ENCODE data around the gene PKP1.

Gene PKP1

GRCh38 chr1:201336711-201337450 is 53.6 kb downstream of the PKP1 start:
- Histone ChIP-seq H4K20me1 (ENCODE audit: insufficient read depth, low read length) (no peaks in the 10 kb centered on the region), H3K4me3 (ENCODE audit: low read length) (no peak overlapping the region), H3K27ac (ENCODE audit: low read length) (no peak overlapping the region), H3K4me1 (ENCODE audit: low read length) (no peaks in the 10 kb centered on the region), H3K36me3 (replicated peaks; ENCODE audit: insufficient read depth, low read length) (no peaks in the 10 kb centered on the region), H2AFZ (ENCODE audit: low read length) (no peak overlapping the region), H3K9ac (ENCODE audit: low read length) (no peak overlapping the region), H3F3A (ENCODE audit: insufficient read depth, low read length) (no peaks in the 10 kb centered on the region), H3K27me3 (replicated peaks; ENCODE audit: insufficient read depth, low read length) (no peaks in the 10 kb centered on the region), H3K9me2 (replicated peaks; ENCODE audit: insufficient read depth, low read length) (no peaks in the 10 kb centered on the region), H3K79me2 (ENCODE audit: low read length) (no peaks in the 10 kb centered on the region), H3K4me2 (ENCODE audit: low read depth, low read length) (no peak overlapping the region), H3K9me3 (replicated peaks; ENCODE audit: insufficient read depth, low read length) (no peaks in the 10 kb centered on the region)
- no peak for TF ChIP-seq EZH2phosphoT487 (IDR thresholded peaks at IDR 0.05; ENCODE audit: low read length)
- TF ChIP-seq EZH2 (optimal IDR thresholded peaks at IDR 0.05; ENCODE audit: low read depth, low read length) = no peak
- TF ChIP-seq CTCF (IDR thresholded peaks at IDR 0.05; ENCODE audit: low read length) = no peak
- DNase-seq = no peak

- H3K36me3 ChIP-seq (replicated peaks; ENCODE audit: insufficient read depth, low read length) = no peaks in the 10 kb centered on the region
- no peak overlapping the region for H3K4me2 ChIP-seq (ENCODE audit: low read depth, low read length)
- H3K79me2 ChIP-seq (ENCODE audit: low read length) = no peaks in the 10 kb centered on the region
- no peaks in the 10 kb centered on the region for H3K9me3 ChIP-seq (replicated peaks; ENCODE audit: insufficient read depth, low read length)
- no peaks in the 10 kb centered on the region for H4K20me1 ChIP-seq (ENCODE audit: insufficient read depth, low read length)
- no peak overlapping the region for H3K4me3 ChIP-seq (ENCODE audit: low read length)
- no peak for DNase-seq
- H3F3A ChIP-seq (ENCODE audit: insufficient read depth, low read length) = no peaks in the 10 kb centered on the region
- H3K9me2 ChIP-seq (replicated peaks; ENCODE audit: insufficient read depth, low read length) = no peaks in the 10 kb centered on the region
- no peak overlapping the region for H3K27ac ChIP-seq (ENCODE audit: low read length)
- no peak for TF ChIP-seq EZH2phosphoT487 (IDR thresholded peaks at IDR 0.05; ENCODE audit: low read length)
- TF ChIP-seq EZH2 (optimal IDR thresholded peaks at IDR 0.05; ENCODE audit: low read depth, low read length) = no peak
- no peak for TF ChIP-seq CTCF (IDR thresholded peaks at IDR 0.05; ENCODE audit: low read length)
- H3K27me3 ChIP-seq (replicated peaks; ENCODE audit: insufficient read depth, low read length) = no peaks in the 10 kb centered on the region
- H2AFZ ChIP-seq (ENCODE audit: low read length) = no peak overlapping the region
- H3K9ac ChIP-seq (ENCODE audit: low read length) = no peak overlapping the region
- no peaks in the 10 kb centered on the region for H3K4me1 ChIP-seq (ENCODE audit: low read length)
Observed at GRCh38 chr1:201341377-201341776, 58.1 kb downstream of the PKP1 start.

GRCh38 chr1:201344206-201345080 is 61.1 kb downstream of the PKP1 start:
- Histone ChIP-seq H3K4me2 (ENCODE audit: low read depth, low read length) (no peak overlapping the region), H4K20me1 (ENCODE audit: insufficient read depth, low read length) (no peaks in the 10 kb centered on the region), H3F3A (ENCODE audit: insufficient read depth, low read length) (no peaks in the 10 kb centered on the region), H3K79me2 (ENCODE audit: low read length) (no peaks in the 10 kb centered on the region), H3K9me2 (replicated peaks; ENCODE audit: insufficient read depth, low read length) (no peaks in the 10 kb centered on the region), H3K27ac (ENCODE audit: low read length) (no peak overlapping the region), H3K4me3 (ENCODE audit: low read length) (no peak overlapping the region), H3K36me3 (replicated peaks; ENCODE audit: insufficient read depth, low read length) (no peaks in the 10 kb centered on the region), H3K27me3 (replicated peaks; ENCODE audit: insufficient read depth, low read length) (peaks cover 16% of the 10 kb centered on the region), H2AFZ (ENCODE audit: low read length) (no peak overlapping the region), H3K9ac (ENCODE audit: low read length) (no peak overlapping the region), H3K9me3 (replicated peaks; ENCODE audit: insufficient read depth, low read length) (no peaks in the 10 kb centered on the region), H3K4me1 (ENCODE audit: low read length) (no peaks in the 10 kb centered on the region)
- DNase-seq = no peak
- no peak for TF ChIP-seq CTCF (IDR thresholded peaks at IDR 0.05; ENCODE audit: low read length)
- TF ChIP-seq EZH2 (optimal IDR thresholded peaks at IDR 0.05; ENCODE audit: low read depth, low read length) = no peak
- TF ChIP-seq EZH2phosphoT487 (IDR thresholded peaks at IDR 0.05; ENCODE audit: low read length) = no peak

Measured in MM.1S (cell line).